H9 (cell line): ENCODE results near the gene IL31RA. TPM values are rescaled to one million over a fixed set of nuclear protein-coding genes. Genes with fewer than 3 reads are reported as not detected.

Experiments
- DNase-seq: peaks from one replicate; pipeline ENCODE4 v3.0.0-alpha.2; 2017
- H2AFZ ChIP-seq: one replicate; pipeline ENCODE4 v1.6.1; 2013; ENCODE audit warnings: mild to moderate bottlenecking, low read length, control low read depth, moderate library complexity
- H2AK5ac ChIP-seq: 2 replicates; pipeline ENCODE4 v1.6.1; 2013; ENCODE audit warnings: low read length, control low read depth, mixed read lengths; ENCODE audit not compliant: insufficient read length
- H2BK120ac ChIP-seq: one replicate; pipeline ENCODE4 v1.6.1; 2013; ENCODE audit warnings: low read depth, mild to moderate bottlenecking, low read length, control low read depth, inconsistent platforms; ENCODE audit not compliant: poor library complexity, severe bottlenecking
- H2BK12ac ChIP-seq: 2 replicates; pipeline ENCODE4 v1.6.1; 2013; ENCODE audit warnings: low read length, control low read depth, mixed read lengths, low read depth; ENCODE audit not compliant: insufficient read length
- H2BK15ac ChIP-seq: 2 replicates; pipeline ENCODE4 v1.6.1; 2013; ENCODE audit warnings: low read depth, low read length, control low read depth
- H2BK20ac ChIP-seq: one replicate; pipeline ENCODE4 v1.6.1; 2013; ENCODE audit warnings: low read depth, mild to moderate bottlenecking, low read length, control low read depth, inconsistent platforms; ENCODE audit not compliant: poor library complexity, severe bottlenecking
- H2BK5ac ChIP-seq: 2 replicates; pipeline ENCODE4 v1.6.1; 2013; ENCODE audit warnings: low read length, control low read depth, mixed read lengths; ENCODE audit not compliant: insufficient read length
- H3K14ac ChIP-seq: 2 replicates; pipeline ENCODE4 v1.6.1; 2013; ENCODE audit warnings: low read length, control low read depth; ENCODE audit not compliant: insufficient read depth
- H3K18ac ChIP-seq: 2 replicates; pipeline ENCODE4 v1.6.1; 2013; ENCODE audit warnings: low read depth, mild to moderate bottlenecking, mixed read lengths, low read length, control low read depth; ENCODE audit not compliant: insufficient read length
- H3K23ac ChIP-seq: 2 replicates; pipeline ENCODE4 v1.6.1; 2013; ENCODE audit warnings: low read length, control low read depth, mixed read lengths, low read depth; ENCODE audit not compliant: insufficient read length
- H3K23me2 ChIP-seq: 2 replicates; pipeline ENCODE4 v1.6.1; 2013; ENCODE audit warnings: low read depth, mild to moderate bottlenecking, mixed read lengths, low read length, control low read depth; ENCODE audit not compliant: insufficient read length, poor library complexity, severe bottlenecking
- H3K27ac ChIP-seq: 2 replicates; pipeline ENCODE4 v1.5.1; 2013; ENCODE audit warnings: low read length, control low read depth, mixed read lengths, low read depth; ENCODE audit not compliant: insufficient read length
- H3K27me3 ChIP-seq: 2 replicates; pipeline ENCODE4 v1.6.1; 2013; ENCODE audit warnings: low read length, control low read depth, inconsistent platforms; ENCODE audit not compliant: insufficient read depth
- H3K4ac ChIP-seq: 2 replicates; pipeline ENCODE4 v1.6.1; 2013; ENCODE audit warnings: low read depth, mild to moderate bottlenecking, control low read depth, inconsistent platforms, low read length, moderate library complexity
- H3K4me1 ChIP-seq: 2 replicates; pipeline ENCODE4 v1.6.1; 2013; ENCODE audit warnings: low read length, control low read depth, inconsistent platforms; ENCODE audit not compliant: insufficient read depth
- H3K4me2 ChIP-seq: 2 replicates; pipeline ENCODE4 v1.6.1; 2013; ENCODE audit warnings: low read length, control low read depth, mixed read lengths; ENCODE audit not compliant: insufficient read length, insufficient read depth
- H3K56ac ChIP-seq: 2 replicates; pipeline ENCODE4 v1.6.1; 2013; ENCODE audit warnings: low read depth, mild to moderate bottlenecking, mixed read lengths, low read length, control low read depth; ENCODE audit not compliant: insufficient read length
- H3K79me1 ChIP-seq: 2 replicates; pipeline ENCODE4 v1.6.1; 2013; ENCODE audit warnings: low read depth, mild to moderate bottlenecking, moderate library complexity, low read length, control low read depth, inconsistent platforms; ENCODE audit not compliant: insufficient read depth, poor library complexity, severe bottlenecking
- H3K79me2 ChIP-seq: 2 replicates; pipeline ENCODE4 v1.6.1; 2013; ENCODE audit warnings: low read length, control low read depth, inconsistent platforms; ENCODE audit not compliant: insufficient read depth
- H3K9ac ChIP-seq: 2 replicates; pipeline ENCODE4 v1.6.1; 2013; ENCODE audit warnings: low read length, control low read depth, mixed read lengths; ENCODE audit not compliant: insufficient read length; ENCODE audit errors: extremely low read depth
- H3K9me3 ChIP-seq: one replicate; pipeline ENCODE4 v1.6.1; 2013; ENCODE audit warnings: low read depth, low read length, inconsistent platforms; ENCODE audit not compliant: control insufficient read depth
- H3T11ph ChIP-seq: one replicate; pipeline ENCODE4 v1.6.1; 2013; ENCODE audit warnings: mild to moderate bottlenecking, low read length, control low read depth, inconsistent platforms
- H4K20me1 ChIP-seq: one replicate; pipeline ENCODE4 v1.6.1; 2013; ENCODE audit not compliant: control insufficient read depth, insufficient read length, insufficient read depth
- H4K5ac ChIP-seq: 2 replicates; pipeline ENCODE4 v1.6.1; 2013; ENCODE audit warnings: low read depth, mild to moderate bottlenecking, mixed read lengths, low read length, control low read depth; ENCODE audit not compliant: insufficient read length
- H4K8ac ChIP-seq: replicated peaks from 2 replicates; pipeline ENCODE4 v1.6.1; 2013; ENCODE audit warnings: low read length, control low read depth, mixed read lengths, low read depth; ENCODE audit not compliant: insufficient read length
- H4K91ac ChIP-seq: 2 replicates; pipeline ENCODE4 v1.6.1; 2013; ENCODE audit warnings: low read depth, mild to moderate bottlenecking, moderate library complexity, mixed read lengths, low read length, control low read depth; ENCODE audit not compliant: insufficient read length
- H3K27ac Mint-ChIP-seq, 3 experiments: 2 replicates in 2 of 3; 3 replicates in 1 of 3; pipeline ENCODE4 v1.8.0; 2020 to 2021; ENCODE audit warnings: mixed read lengths in 3 of 3, mild to moderate bottlenecking in 1 of 3, moderate library complexity in 1 of 3
- H3K27me3 Mint-ChIP-seq: 2 replicates; pipeline ENCODE4 v1.8.0; 2021; ENCODE audit warnings: low read depth, mild to moderate bottlenecking, moderate library complexity, mixed read lengths
- H3K36me3 Mint-ChIP-seq, 3 experiments: 2 replicates in 2 of 3; 3 replicates in 1 of 3; pipeline ENCODE4 v1.8.0; 2020 to 2021; ENCODE audit warnings: low read depth in 3 of 3, mixed read lengths in 3 of 3; ENCODE audit not compliant: insufficient read depth in 1 of 3
- H3K4me1 Mint-ChIP-seq, 2 experiments: 2 replicates each; pipeline ENCODE4 v1.8.0; 2020; ENCODE audit warnings: mixed read lengths in 2 of 2
- H3K4me3 Mint-ChIP-seq, 2 experiments: 2 replicates in 1 of 2; 3 replicates in 1 of 2; pipeline ENCODE4 v1.8.0; 2020 to 2021; ENCODE audit warnings: mild to moderate bottlenecking in 2 of 2, mixed read lengths in 2 of 2, moderate library complexity in 1 of 2
- H3K9me3 Mint-ChIP-seq, 2 experiments: 2 replicates in 1 of 2; 3 replicates in 1 of 2; pipeline ENCODE4 v1.8.0; 2020; ENCODE audit warnings: mild to moderate bottlenecking in 2 of 2, mixed read lengths in 2 of 2, moderate library complexity in 1 of 2
- CTCF ChIP-seq: fragments of 200-600 bp; sonication (generic); conservative IDR thresholded peaks from 3 replicates; pipeline ENCODE4 v1.8.0; 2021; ENCODE audit warnings: antibody characterized with exemption, mild to moderate bottlenecking
- WGBS: extraction: QIAGEN DNeasy Blood & Tissue Kit; methylation state at CpG from one replicate; pipeline ENCODE4 v1.1.7; 2013; ENCODE audit warnings: missing lambda C conversion rate, low lambda C conversion rate, mixed read lengths; ENCODE audit not compliant: insufficient read length; ENCODE audit errors: extremely low coverage; 5-methylcytosine and 5-hydroxymethylcytosine counted together
- total RNA-seq: library from RNA; stranded (reverse); gene quantifications from 2 replicates; pipeline ENCODE4 v1.2.1, GENCODE V29; 2021

Gene IL31RA
- total RNA-seq, 1 experiment from 2014 or later, result 0.11 TPM

GRCh38 chr5:55894135-55894534, 43.0 kb downstream of the IL31RA start:
- Histone ChIP-seq H4K20me1 (no peaks in the 10 kb centered on the region), H3K14ac (no peak overlapping the region)

More at GRCh38 chr5:55894135-55894534, 43.0 kb downstream of the IL31RA start:
- no peak overlapping the region for H3K56ac ChIP-seq
- Mint-ChIP-seq H3K4me1 (no peaks in the 10 kb centered on the region; a peak in 1 of 4 replicates), H3K27me3 (peaks cover 2% of the 10 kb centered on the region), H3K4me3 (no peak overlapping the region), H3K36me3 (peaks cover 0 to 4% (median 0%) of the 10 kb centered on the region in 3 experiments; a peak in 3 of 7 replicates), H3K27ac (no peak overlapping the region), H3K9me3 (peaks cover 0 to 2% of the 10 kb centered on the region in 2 experiments; a peak in 2 of 5 replicates)
- H3K4ac ChIP-seq, result no peak overlapping the region
- H3T11ph ChIP-seq, result no peak overlapping the region
- no peak overlapping the region for H2BK15ac ChIP-seq
- H2BK12ac ChIP-seq, result no peak overlapping the region
- H3K27ac ChIP-seq, result no peak overlapping the region
- H2BK120ac ChIP-seq, result no peak overlapping the region
- H3K4me1 ChIP-seq, result no peaks in the 10 kb centered on the region
- H3K9ac ChIP-seq, result no peak overlapping the region
- H3K9me3 ChIP-seq, result no peaks in the 10 kb centered on the region
- H3K18ac ChIP-seq, result no peak overlapping the region
- no peak for DNase-seq
- H3K23ac ChIP-seq, result no peak overlapping the region
- H3K79me2 ChIP-seq, result no peaks in the 10 kb centered on the region
- no peak overlapping the region for H4K8ac ChIP-seq
- no peak for TF ChIP-seq CTCF
- no peak overlapping the region for H2AK5ac ChIP-seq
- no peak overlapping the region for H2BK5ac ChIP-seq
- H2AFZ ChIP-seq, result no peak overlapping the region
- H3K79me1 ChIP-seq, result no peaks in the 10 kb centered on the region
- no peaks in the 10 kb centered on the region for H3K23me2 ChIP-seq
- no peak overlapping the region for H3K4me2 ChIP-seq
- WGBS, result no CpG with 5 or more reads among the region's 3 CpGs
- H2BK20ac ChIP-seq, result no peak overlapping the region
- no peak overlapping the region for H4K5ac ChIP-seq
- no peak overlapping the region for H4K91ac ChIP-seq
- no peaks in the 10 kb centered on the region for H3K27me3 ChIP-seq
